Adrenal gland (tissue), 12 donors: ENCODE results near the gene DIP2C. TPM values are rescaled to one million over a fixed set of nuclear protein-coding genes. Genes with fewer than 3 reads are reported as not detected.

ENCODE experiments used
- DNase-seq, 7 donors: peaks; one replicate each; pipeline ENCODE4 v3.0.0-alpha.2; 2019 to 2020
- H3K27ac ChIP-seq, 5 donors: fragments of 200-600 bp; sonication (generic) in 4 of 5; 1 replicate in 3 of 5; 2 replicates in 2 of 5; pipeline versions ENCODE4 v1.5.1 to v1.8.0; 2016 to 2020; ENCODE audit warnings: mild to moderate bottlenecking in 1 of 5
- H3K27me3 ChIP-seq: fragments of 200-600 bp; 2 replicates; pipeline ENCODE4 v1.8.0; 2021
- H3K36me3 ChIP-seq, 2 donors: fragments of 200-600 bp; replicated peaks in 1 of 2; 1 replicate in 1 of 2; 2 replicates in 1 of 2; pipeline versions ENCODE4 v1.5.1 to v1.8.0; 2018 to 2022
- H3K4me1 ChIP-seq, 2 donors: fragments of 200-600 bp; replicated peaks in 1 of 2; 1 replicate in 1 of 2; 2 replicates in 1 of 2; pipeline versions ENCODE4 v1.5.1 to v1.8.0; 2018 to 2021
- H3K4me3 ChIP-seq, 4 donors: fragments of 200-600 bp; sonication (generic) in 3 of 4; one replicate each; pipeline ENCODE4 v1.5.1; 2016 to 2018
- H3K9me3 ChIP-seq, 3 donors: fragments of 200-600 bp; sonication (generic) in 1 of 3; replicated peaks in 1 of 3; 1 replicate in 2 of 3; 2 replicates in 1 of 3; pipeline versions ENCODE4 v1.5.1 to v1.8.0; 2016 to 2021
- CTCF ChIP-seq, 6 experiments: fragments of 450-650 bp in 4 of 6; fragments of 200-600 bp in 2 of 6; sonication (generic) in 1 of 6; IDR thresholded peaks; 1 replicate in 5 of 6; 2 replicates in 1 of 6; pipeline versions ENCODE4 v1.5.1 to v1.8.0; 2016 to 2021; ENCODE audit warnings: antibody characterized with exemption in 6 of 6, mild to moderate bottlenecking in 2 of 6, moderate library complexity in 1 of 6
- POLR2A ChIP-seq, 2 donors: fragments of 450-650 bp; IDR thresholded peaks; one replicate each; pipeline ENCODE4 v1.6.1; 2017; ENCODE audit warnings: antibody characterized with exemption in 2 of 2, mild to moderate bottlenecking in 2 of 2, moderate library complexity in 1 of 2
- WGBS, 4 donors: extraction: QIAGEN DNeasy Blood & Tissue Kit in 2 of 4; methylation state at CpG; one replicate each; pipeline versions ENCODE4 v1.1.5 to v1.1.7; 2013 to 2017; 5-methylcytosine and 5-hydroxymethylcytosine counted together
- intact Hi-C, 2 donors: fragments of 100-400 bp; cut with DNase I; formaldehyde crosslinking; loops; one replicate each; pipeline versions ENCODE4 v1.14.1 to v1.15.0; 2022 to 2023
- polyA plus RNA-seq, 3 donors: library from polyadenylated mRNA; stranded (reverse); fragments of 200-250 nt in 2 of 3; fragments of 350-450 nt in 1 of 3; fragmentation: Illumina TruSeq in 1 of 3; extraction: RNeasy Lipid Tissue Mini Kit (QIAGEN cat#74804) in 1 of 3; gene quantifications; one replicate each; pipeline ENCODE4 v1.2.3, GENCODE V29; 2013 to 2014
- total RNA-seq, 9 donors: library from RNA; depleted of rRNA in 4 of 9; stranded (reverse); fragments of >200 nt in 4 of 9; fragments of 120-200 nt in 1 of 9; fragmentation: NEBNext Ultra II Directional in 1 of 9; extraction: Animal tissue kit (Norgen Biotek cat#: 25700) in 1 of 9; gene quantifications; one replicate each; pipeline versions ENCODE4 v1.1.0 to v1.2.4, GENCODE V29; 2013 to 2023
- donor health status: healthy with polysubstance abuse.
- donor health status: Bipolar disorder and iron deficiency.
- donor health status: DM: yes; HTN: yes; CAD: no.
- donor health status: DM: no; HTN: no; CAD: no.
- donor health status: DM: no; HTN: no; CAD: no.
- donor health status: DM: yes; HTN: yes; CAD: no.

The DIP2C gene
- total and polyA plus RNA-seq, 12 donors = 4.8 to 23.9 (median 19.7) TPM

- Histone ChIP-seq H3K36me3 (no peaks in the 10 kb centered on the region), H3K4me3 (no peak overlapping the region), H3K9me3 (no peaks in the 10 kb centered on the region), H3K27ac (no peak overlapping the region), H3K27me3 (no peaks in the 10 kb centered on the region), H3K4me1 (peaks cover 23% of the 10 kb centered on the region in 2 donors)
- TF ChIP-seq POLR2A (IDR thresholded peaks at IDR 0.05) (no peak), CTCF (IDR thresholded peaks at IDR 0.05) (no peak)
- WGBS, 4 donors = 91 to 95% (median 93%) methylated on average over 8 to 12 of the region's 12 CpGs
- no peak for DNase-seq
- intact Hi-C loops = no loop called here
Measured at GRCh38 chr10:620971-621370, 68.5 kb downstream of the DIP2C start.

DNA sequence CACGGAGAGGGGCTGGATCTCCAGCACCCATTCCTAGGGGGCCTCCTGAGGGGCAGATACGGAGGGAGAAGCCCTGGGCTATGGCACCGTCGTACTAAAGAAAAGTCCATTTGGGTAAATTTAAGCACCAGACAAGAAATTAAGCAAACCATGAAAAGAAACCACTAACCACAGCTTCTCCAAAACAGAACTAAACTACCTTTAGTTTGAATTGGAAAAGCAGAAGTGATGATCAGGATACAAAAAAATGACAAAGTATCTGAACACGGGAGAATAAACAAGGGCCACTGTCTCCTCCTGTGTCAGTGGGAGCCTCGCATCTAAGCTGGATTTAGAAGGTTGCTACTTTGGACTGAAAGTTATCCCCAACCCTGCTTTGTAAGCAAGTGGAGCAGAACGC lies 69.1 kb downstream of the DIP2C start:
- no peaks in the 10 kb centered on the region for H3K27me3 ChIP-seq
- intact Hi-C loops = no loop called here
- H3K36me3 ChIP-seq = no peaks in the 10 kb centered on the region
- H3K9me3 ChIP-seq = no peaks in the 10 kb centered on the region
- no peak overlapping the region for H3K4me3 ChIP-seq
- WGBS, 4 donors = 80 to 84% (median 83%) methylated on average over 7 of the region's 7 CpGs
- no peak for DNase-seq
- TF ChIP-seq CTCF (IDR thresholded peaks at IDR 0.05) (no peak), POLR2A (IDR thresholded peaks at IDR 0.05) (no peak)
- H3K27ac ChIP-seq = no peak overlapping the region
- peaks cover 18% of the 10 kb centered on the region in 2 donors for H3K4me1 ChIP-seq

- TF ChIP-seq CTCF (IDR thresholded peaks at IDR 0.05) (no peak), POLR2A (IDR thresholded peaks at IDR 0.05) (no peak)
- H3K4me3 ChIP-seq = no peak overlapping the region
- peaks cover 11 to 13% of the 10 kb centered on the region in 2 donors for H3K4me1 ChIP-seq
- no peaks in the 10 kb centered on the region for H3K9me3 ChIP-seq
- no peak for DNase-seq
- H3K27ac ChIP-seq = no peak overlapping the region
- WGBS, 4 donors = 90 to 97% (median 93%) methylated on average over 3 to 12 of the region's 12 CpGs
- no peaks in the 10 kb centered on the region for H3K36me3 ChIP-seq
- H3K27me3 ChIP-seq = no peaks in the 10 kb centered on the region
- intact Hi-C loops = no loop called here
Measured at GRCh38 chr10:619710-620109, 69.8 kb downstream of the DIP2C start.

- Histone ChIP-seq H3K36me3 (no peaks in the 10 kb centered on the region), H3K27me3 (no peaks in the 10 kb centered on the region), H3K4me3 (no peak overlapping the region), H3K4me1 (peaks cover 0 to 10% of the 10 kb centered on the region in 2 donors), H3K27ac (no peak overlapping the region), H3K9me3 (no peaks in the 10 kb centered on the region)
- TF ChIP-seq POLR2A (IDR thresholded peaks at IDR 0.05) (no peak), CTCF (IDR thresholded peaks at IDR 0.05) (no peak)
- intact Hi-C loops = no loop called here
- WGBS, 4 donors = 80 to 84% (median 82%) methylated on average over 20 to 22 of the region's 22 CpGs
- DNase-seq = no peak
Measured at GRCh38 chr10:618229-618989, 71.1 kb downstream of the DIP2C start.
